ENCODE data around the gene GDPD3. TPM values are rescaled to one million over a fixed set of nuclear protein-coding genes. Genes with fewer than 3 reads are reported as not detected.

The GDPD3 gene
- total and polyA plus RNA-seq, 9 donors, result 2.6 to 7.5 (median 4.6) TPM

- Histone ChIP-seq H3K4me1 (ENCODE audit: insufficient read depth) (peaks cover 12% of the 10 kb centered on the region), H3K27me3 (no peaks in the 10 kb centered on the region), H3K27ac (peak overlapping the region; percentile 77 to 95), H3K36me3 (no peaks in the 10 kb centered on the region), H3K9me3 (no peaks in the 10 kb centered on the region), H3K4me3 (peak overlapping the region; percentile 85)
- peak; percentile 37 to 62 (median 54) for DNase-seq
- TF ChIP-seq, protein P1, sequence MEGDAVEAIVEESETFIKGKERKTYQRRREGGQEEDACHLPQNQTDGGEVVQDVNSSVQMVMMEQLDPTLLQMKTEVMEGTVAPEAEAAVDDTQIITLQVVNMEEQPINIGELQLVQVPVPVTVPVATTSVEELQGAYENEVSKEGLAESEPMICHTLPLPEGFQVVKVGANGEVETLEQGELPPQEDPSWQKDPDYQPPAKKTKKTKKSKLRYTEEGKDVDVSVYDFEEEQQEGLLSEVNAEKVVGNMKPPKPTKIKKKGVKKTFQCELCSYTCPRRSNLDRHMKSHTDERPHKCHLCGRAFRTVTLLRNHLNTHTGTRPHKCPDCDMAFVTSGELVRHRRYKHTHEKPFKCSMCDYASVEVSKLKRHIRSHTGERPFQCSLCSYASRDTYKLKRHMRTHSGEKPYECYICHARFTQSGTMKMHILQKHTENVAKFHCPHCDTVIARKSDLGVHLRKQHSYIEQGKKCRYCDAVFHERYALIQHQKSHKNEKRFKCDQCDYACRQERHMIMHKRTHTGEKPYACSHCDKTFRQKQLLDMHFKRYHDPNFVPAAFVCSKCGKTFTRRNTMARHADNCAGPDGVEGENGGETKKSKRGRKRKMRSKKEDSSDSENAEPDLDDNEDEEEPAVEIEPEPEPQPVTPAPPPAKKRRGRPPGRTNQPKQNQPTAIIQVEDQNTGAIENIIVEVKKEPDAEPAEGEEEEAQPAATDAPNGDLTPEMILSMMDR (IDR thresholded peaks at IDR 0.05), result no peak
- no peak for TF ChIP-seq POLR2A (IDR thresholded peaks at IDR 0.05)
- no peak for TF ChIP-seq EP300 (IDR thresholded peaks at IDR 0.05)
- WGBS, 3 donors, result 10 to 12% (median 11%) methylated on average over 33 to 47 of the region's 47 CpGs
- intact Hi-C loops (cut with DNase I), result loop anchor here in 2 of 4 donors (10.0 kb wide), 2 partner anchors 299 to 319 kb away; partner anchors contain the start of gene ZNF48 (in 1 of the 2)
These were observed 17.9 kb downstream of the GDPD3 start for GRCh38 chr16:30095166-30096078.

- Histone ChIP-seq H3K9me3 (no peaks in the 10 kb centered on the region), H3K36me3 (no peaks in the 10 kb centered on the region), H3K4me1 (ENCODE audit: insufficient read depth) (peaks cover 12% of the 10 kb centered on the region), H3K4me3 (peak overlapping the region; percentile 85), H3K27me3 (no peaks in the 10 kb centered on the region), H3K27ac (peak overlapping the region; percentile 77 to 95)
- DNase-seq, result peak; percentile 51 to 68 (median 65)
- 68 to 70% (median 69%) methylated on average over 8 to 11 of the region's 11 CpGs for WGBS, 3 donors
- intact Hi-C loops (cut with DNase I), result loop anchor here in 2 of 4 donors (5.0 to 10.0 kb wide), 3 partner anchors 300 to 323 kb away; partner anchors contain the start of gene ZNF48 (in 1 of the 2)
- TF ChIP-seq, protein P1 (IDR thresholded peaks at IDR 0.05), result no peak
- TF ChIP-seq POLR2A (IDR thresholded peaks at IDR 0.05) (no peak), EP300 (IDR thresholded peaks at IDR 0.05) (no peak)
These were observed 18.7 kb downstream of the GDPD3 start for GRCh38 chr16:30094541-30095165.

GRCh38 chr16:30092373-30093010, 20.8 kb downstream of the GDPD3 start:
- peak overlapping the region; percentile 47 for H3K4me3 ChIP-seq
- peak; percentile 74 to 88 (median 77) for DNase-seq
- H3K36me3 ChIP-seq, result no peaks in the 10 kb centered on the region
- H3K9me3 ChIP-seq, result no peaks in the 10 kb centered on the region
- H3K27me3 ChIP-seq, result no peaks in the 10 kb centered on the region
- no peak for TF ChIP-seq EP300 (IDR thresholded peaks at IDR 0.05)
- TF ChIP-seq, protein P1 (IDR thresholded peaks at IDR 0.05), result peak in 2 of 3 donors; percentile 12 to 65
- TF ChIP-seq POLR2A (IDR thresholded peaks at IDR 0.05), result no peak
- H3K27ac ChIP-seq, result peak overlapping the region; percentile 66 to 70
- intact Hi-C loops (cut with DNase I), result loop anchor here in 3 of 4 donors (2.0 to 10.0 kb wide), 4 partner anchors 28 to 325 kb away; partner anchors contain the start of genes ALDOA (in 1 of the 3) and ZNF48 (in 1 of the 3)
- H3K4me1 ChIP-seq (ENCODE audit: insufficient read depth), result peaks cover 12% of the 10 kb centered on the region
- WGBS, 3 donors, result 6 to 7% (median 7%) methylated on average over 22 of the region's 22 CpGs

Measured in ovary (tissue), 9 donors.